H1 (cell line): ENCODE measurements around the gene MROH7. TPM values are rescaled to one million over a fixed set of nuclear protein-coding genes. Genes with fewer than 3 reads are reported as not detected.

Source experiments
- CTCF ChIA-PET: fragments of 300-600 bp; sonication (Branson Sonifier 250); formaldehyde crosslinking; loops from one replicate; lab custom pipeline; 2021; ENCODE audit not compliant: partially characterized antibody; lab: Charles Lee
- POLR2A ChIA-PET: fragments of 300-600 bp; sonication (Branson Sonifier 250); formaldehyde crosslinking; loops from one replicate; lab custom pipeline; 2021; ENCODE audit warnings: inconsistent platforms; ENCODE audit not compliant: partially characterized antibody; lab: Charles Lee
- DNase-seq, 2 experiments: peaks; one replicate each; pipeline versions ENCODE4 v3.0.0 to v3.0.0-alpha.2; 2010 to 2022; ENCODE audit warnings: low spot score in 2 of 2, low read depth in 1 of 2, mixed read lengths in 1 of 2
- FAIRE-seq: peaks from 2 replicates; lab custom pipeline; 2011; peaks lifted over from hg19 to GRCh38; lab: Jason Lieb, UNC
- H2AFZ ChIP-seq: 2 replicates; pipeline ENCODE4 v1.8.1; 2012; ENCODE audit warnings: low read length, inconsistent platforms
- H2AK5ac ChIP-seq: 2 replicates; pipeline ENCODE4 v1.6.1; 2013; ENCODE audit warnings: low read depth, low read length
- H2BK120ac ChIP-seq: replicated peaks from 2 replicates; pipeline ENCODE3; 2013; ENCODE audit warnings: low read depth, low read length, inconsistent platforms
- H2BK12ac ChIP-seq: 2 replicates; pipeline ENCODE4 v1.6.1; 2013; ENCODE audit warnings: low read depth, low read length
- H2BK15ac ChIP-seq: 2 replicates; pipeline ENCODE4 v1.6.1; 2013; ENCODE audit warnings: low read length
- H2BK20ac ChIP-seq: 2 replicates; pipeline ENCODE4 v1.6.1; 2013; ENCODE audit warnings: low read length
- H2BK5ac ChIP-seq: 2 replicates; pipeline ENCODE4 v1.6.1; 2013; ENCODE audit warnings: low read depth, low read length
- H3K14ac ChIP-seq: 2 replicates; pipeline ENCODE4 v1.6.1; 2013; ENCODE audit warnings: inconsistent platforms; ENCODE audit not compliant: insufficient read length
- H3K18ac ChIP-seq: 2 replicates; pipeline ENCODE4 v1.6.1; 2013; ENCODE audit warnings: low read length; ENCODE audit errors: extremely low read depth
- H3K23ac ChIP-seq: 2 replicates; pipeline ENCODE4 v1.6.1; 2013; ENCODE audit warnings: inconsistent platforms; ENCODE audit not compliant: insufficient read length
- H3K23me2 ChIP-seq: 2 replicates; pipeline ENCODE4 v1.6.1; 2013; ENCODE audit warnings: low read depth, low read length
- H3K27ac ChIP-seq: 2 replicates; pipeline ENCODE4 v1.6.1; 2011; ENCODE audit warnings: low read depth, low read length, inconsistent platforms
- H3K27me3 ChIP-seq, 4 experiments: replicated peaks in 1 of 4; 1 replicate in 1 of 4; 2 replicates in 3 of 4; pipeline versions ENCODE4 v1.6.1 to v1.8.1; 2011 to 2013; ENCODE audit warnings: low read length in 3 of 4, mild to moderate bottlenecking in 3 of 4, inconsistent platforms in 2 of 4, mixed read lengths in 2 of 4, moderate library complexity in 1 of 4; ENCODE audit not compliant: control insufficient read depth in 3 of 4, insufficient read depth in 3 of 4; ENCODE audit errors: extremely low read depth in 1 of 4
- H3K36me3 ChIP-seq, 4 experiments: 2 replicates each; pipeline versions ENCODE4 v1.6.1 to v1.8.1; 2011 to 2013; ENCODE audit warnings: mild to moderate bottlenecking in 4 of 4, low read length in 3 of 4, moderate library complexity in 2 of 4, control low read depth in 1 of 4, inconsistent platforms in 1 of 4; ENCODE audit not compliant: insufficient read depth in 4 of 4, control insufficient read depth in 2 of 4
- H3K4ac ChIP-seq: replicated peaks from 2 replicates; pipeline ENCODE3; 2013; ENCODE audit warnings: low read length, low read depth, mixed read lengths, inconsistent platforms; ENCODE audit not compliant: insufficient read length
- H3K4me1 ChIP-seq, 4 experiments: replicated peaks in 1 of 4; 1 replicate in 1 of 4; 2 replicates in 3 of 4; pipeline versions ENCODE4 v1.6.1 to v1.8.1; 2011 to 2013; ENCODE audit warnings: low read length in 3 of 4, inconsistent platforms in 2 of 4, mixed read lengths in 1 of 4; ENCODE audit not compliant: insufficient read depth in 4 of 4, control insufficient read depth in 3 of 4
- H3K4me2 ChIP-seq, 2 experiments: 2 replicates each; pipeline versions ENCODE4 v1.6.1 to v1.8.1; 2011 to 2013; ENCODE audit warnings: low read depth in 2 of 2, low read length in 2 of 2, control low read depth in 1 of 2, inconsistent platforms in 1 of 2, mild to moderate bottlenecking in 1 of 2; ENCODE audit not compliant: insufficient read depth in 1 of 2
- H3K4me3 ChIP-seq, 4 experiments: fragments of 200-600, 300-600 bp in 1 of 4; sonication (generic), shearing (Covaris generic), sonication (Bioruptor Twin) in 1 of 4; 2 replicates each; pipeline versions ENCODE4 v1.5.1 to v1.8.1; 2011 to 2016; ENCODE audit warnings: low read length in 4 of 4, low read depth in 3 of 4, control low read depth in 2 of 4, inconsistent platforms in 2 of 4, mild to moderate bottlenecking in 2 of 4, mixed read lengths in 1 of 4, moderate library complexity in 1 of 4; ENCODE audit not compliant: insufficient read depth in 2 of 4; ENCODE audit errors: extremely low read depth in 1 of 4
- H3K56ac ChIP-seq: replicated peaks from 2 replicates; pipeline ENCODE3; 2013; ENCODE audit warnings: low read depth, mild to moderate bottlenecking, mixed read lengths, low read length, inconsistent platforms; ENCODE audit not compliant: insufficient read length
- H3K79me1 ChIP-seq: 2 replicates; pipeline ENCODE4 v1.6.1; 2013; ENCODE audit warnings: low read depth, low read length, control low read depth
- H3K79me2 ChIP-seq, 2 experiments: 2 replicates each; pipeline versions ENCODE4 v1.6.1 to v1.8.1; 2012 to 2013; ENCODE audit warnings: low read length in 2 of 2, mild to moderate bottlenecking in 2 of 2, inconsistent platforms in 1 of 2; ENCODE audit not compliant: insufficient read depth in 2 of 2, control insufficient read depth in 1 of 2
- H3K9ac ChIP-seq, 4 experiments: replicated peaks in 1 of 4; 1 replicate in 1 of 4; 2 replicates in 3 of 4; pipeline versions ENCODE4 v1.6.1 to v1.8.1; 2011 to 2013; ENCODE audit warnings: low read depth in 3 of 4, low read length in 3 of 4, control low read depth in 2 of 4, mild to moderate bottlenecking in 2 of 4, moderate library complexity in 2 of 4, inconsistent platforms in 1 of 4; ENCODE audit errors: extremely low read depth in 1 of 4
- H3K9me3 ChIP-seq, 2 experiments: 2 replicates each; pipeline versions ENCODE4 v1.6.1 to v1.8.1; 2012 to 2013; ENCODE audit warnings: mild to moderate bottlenecking in 2 of 2, moderate library complexity in 2 of 2, control low read depth in 1 of 2, inconsistent platforms in 1 of 2, low read depth in 1 of 2, low read length in 1 of 2, mixed read lengths in 1 of 2; ENCODE audit not compliant: insufficient read depth in 2 of 2
- H4K20me1 ChIP-seq, 2 experiments: replicated peaks in 1 of 2; 2 replicates each; pipeline versions ENCODE3 to v1.8.1; 2011 to 2013; ENCODE audit warnings: inconsistent platforms in 2 of 2, low read length in 2 of 2, mild to moderate bottlenecking in 1 of 2; ENCODE audit not compliant: insufficient read depth in 2 of 2, control insufficient read depth in 1 of 2
- H4K5ac ChIP-seq: 2 replicates; pipeline ENCODE4 v1.6.1; 2013; ENCODE audit warnings: low read length, low read depth, mixed read lengths, inconsistent platforms; ENCODE audit not compliant: insufficient read length
- H4K8ac ChIP-seq: 2 replicates; pipeline ENCODE4 v1.8.0; 2013; ENCODE audit warnings: mild to moderate bottlenecking, moderate library complexity, low read length, inconsistent platforms; ENCODE audit not compliant: insufficient read depth; ENCODE audit errors: extremely low read depth
- H4K91ac ChIP-seq: replicated peaks from 2 replicates; pipeline ENCODE3; 2013; ENCODE audit warnings: low read length, mixed read lengths, inconsistent platforms; ENCODE audit not compliant: insufficient read length
- ASH2L ChIP-seq: fragments of 200-600, 300-600 bp; sonication (generic); IDR thresholded peaks from one replicate; pipeline ENCODE4 v1.7.1; 2017; ENCODE audit warnings: low read length
- BRCA1 ChIP-seq: IDR thresholded peaks from 2 replicates; pipeline ENCODE4 v1.6.1; 2012; ENCODE audit warnings: low read depth, low read length, improper control_type of control experiment
- CBX8 ChIP-seq: fragments of 300-800, 300-1000 bp; sonication (generic); IDR thresholded peaks from 2 replicates; pipeline ENCODE4 v1.7.1; 2016; ENCODE audit warnings: low read depth, low read length, borderline replicate concordance
- E2F6 ChIP-seq: IDR thresholded peaks from 2 replicates; pipeline ENCODE4 v1.6.1; 2012; ENCODE audit warnings: inconsistent platforms
- EZH2 ChIP-seq: fragments of 200-600 bp; sonication (generic); IDR thresholded peaks from 2 replicates; pipeline ENCODE4 v1.7.1; 2012; ENCODE audit warnings: low read depth, mild to moderate bottlenecking, moderate library complexity, low read length, inconsistent platforms; ENCODE audit not compliant: severe bottlenecking
- GTF2F1 ChIP-seq: IDR thresholded peaks from 2 replicates; pipeline ENCODE4 v1.6.1; 2012; ENCODE audit warnings: low read depth, low read length, improper control_type of control experiment, borderline replicate concordance
- MAFK ChIP-seq: IDR thresholded peaks from 2 replicates; pipeline ENCODE4 v1.6.1; 2012; ENCODE audit warnings: low read depth, mild to moderate bottlenecking, improper control_type of control experiment, low read length
- NRF1 ChIP-seq: IDR thresholded peaks from 2 replicates; pipeline ENCODE4 v1.6.1; 2011; ENCODE audit warnings: mild to moderate bottlenecking, low read depth, low read length, improper control_type of control experiment
- SP4 ChIP-seq: IDR thresholded peaks from 2 replicates; pipeline ENCODE4 v1.6.1; 2012; ENCODE audit warnings: low read length, inconsistent platforms
- SRF ChIP-seq: IDR thresholded peaks from 2 replicates; pipeline ENCODE4 v1.6.1; 2011; ENCODE audit warnings: mild to moderate bottlenecking, low read depth, low read length, moderate library complexity
- SUZ12 ChIP-seq: fragments of 200-600 bp; sonication (generic); IDR thresholded peaks from 2 replicates; pipeline ENCODE4 v1.6.1; 2012; ENCODE audit warnings: mild to moderate bottlenecking, inconsistent platforms, low read length, moderate library complexity, mixed read lengths
- TAF1 ChIP-seq: IDR thresholded peaks from 2 replicates; pipeline ENCODE4 v1.6.1; 2011; ENCODE audit warnings: mild to moderate bottlenecking, low read depth, low read length
- TAF7 ChIP-seq: optimal IDR thresholded peaks from 2 replicates; pipeline ENCODE3; 2011; ENCODE audit warnings: low read depth, mild to moderate bottlenecking, inconsistent platforms, low read length, moderate library complexity, borderline replicate concordance
- TCF12 ChIP-seq: IDR thresholded peaks from 2 replicates; pipeline ENCODE4 v1.6.1; 2011; ENCODE audit warnings: low read depth, mild to moderate bottlenecking, low read length
- ZNF274 ChIP-seq: IDR thresholded peaks from 2 replicates; pipeline ENCODE4 v1.7.0; 2012; ENCODE audit warnings: low read length, borderline replicate concordance; ENCODE audit errors: extremely low read depth
- WGBS, 2 experiments: shearing (Covaris generic) in 1 of 2; methylation state at CpG; one replicate each; pipeline versions ENCODE4 v1.1.6 to v1.1.7; 2013 to 2015; ENCODE audit warnings: low lambda C conversion rate in 2 of 2, mixed read lengths in 2 of 2, inconsistent platforms in 1 of 2, low coverage in 1 of 2, missing lambda C conversion rate in 1 of 2; ENCODE audit not compliant: insufficient replicate concordance in 2 of 2, insufficient coverage in 1 of 2, insufficient read length in 1 of 2; ENCODE audit errors: extremely low coverage in 1 of 2, missing lambda C conversion rate in 1 of 2; 5-methylcytosine and 5-hydroxymethylcytosine counted together
- polyA plus RNA-seq, 7 experiments: library from polyadenylated mRNA; depleted of rRNA in 3 of 7; stranded (reverse) in 5 of 7; unstranded in 2 of 7; fragments of >200 nt in 5 of 7; fragments of 200-250 nt in 2 of 7; gene quantifications; 1 replicate in 5 of 7; 2 replicates in 1 of 7; 4 replicates in 1 of 7; pipeline versions ENCODE4 v1.2.1 to v1.2.3, GENCODE V29; 2011 to 2013; ENCODE audit warnings: missing spikeins in 2 of 7, mixed read lengths in 2 of 7
- total RNA-seq: library from RNA; stranded (reverse); fragmentation: NEBNext Ultra II Directional; extraction: Animal tissue kit (Norgen Biotek cat#: 25700); gene quantifications from 2 replicates; pipeline ENCODE4 v1.2.1, GENCODE V29; 2021

Gene MROH7
- total and polyA plus RNA-seq, 2 of the 8 experiments (the other 6 are each of a cell fraction or from before 2014, with no cell fraction given): 0.07 to 0.20 TPM

- Histone ChIP-seq H3K23me2 (no peaks in the 10 kb centered on the region), H3K79me1 (no peaks in the 10 kb centered on the region), H3K4me3 (no peak overlapping the region), H3K23ac (no peak overlapping the region), H2BK12ac (no peak overlapping the region), H2BK5ac (no peak overlapping the region), H3K18ac (no peak overlapping the region), H3K9me3 (no peaks in the 10 kb centered on the region), H4K20me1 (no peaks in the 10 kb centered on the region), H3K9ac (no peak overlapping the region), H3K4me2 (no peak overlapping the region), H2BK120ac (no peak overlapping the region), H3K14ac (no peak overlapping the region), H4K5ac (no peak overlapping the region), H2BK20ac (no peak overlapping the region), H3K27me3 (peaks cover 0 to 3% (median 0%) of the 10 kb centered on the region in 4 experiments; a peak in 3 of 7 replicates), H3K79me2 (no peaks in the 10 kb centered on the region), H3K56ac (no peak overlapping the region), H4K8ac (no peak overlapping the region), H3K4ac (no peak overlapping the region), H3K36me3 (no peaks in the 10 kb centered on the region), H3K27ac (no peak overlapping the region), H2BK15ac (no peak overlapping the region), H2AK5ac (no peak overlapping the region), H2AFZ (no peak overlapping the region), H4K91ac (no peak overlapping the region), H3K4me1 (0 out of 7 replicates have a peak, but pooled peaks cover 0 to 2% (median 0%) of the 10 kb centered on the region in 4 experiments)
- ChIA-PET POLR2A (no interaction called here), CTCF (interaction anchor here (0.5 kb wide), 1 partner anchor 157 kb away, joined by 3 read pairs; no protein-coding TSS in a partner anchor)
- FAIRE-seq (no peak), DNase-seq (no peak)
- 80% methylated on average over 1 of the region's 1 CpG; no CpG with 5 or more reads in 1 of the 2 experiments for WGBS, 2 experiments
- TF ChIP-seq CBX8: no peak
- no peak for TF ChIP-seq MAFK
- TF ChIP-seq E2F6: no peak
- TF ChIP-seq TAF7: no peak
- no peak for TF ChIP-seq ZNF274
- TF ChIP-seq NRF1: no peak
- no peak for TF ChIP-seq TAF1
- no peak for TF ChIP-seq ASH2L
- TF ChIP-seq SP4: no peak
- TF ChIP-seq TCF12: no peak
- no peak for TF ChIP-seq GTF2F1
- no peak for TF ChIP-seq SRF
- no peak for TF ChIP-seq BRCA1
- no peak for TF ChIP-seq SUZ12
- TF ChIP-seq EZH2: no peak
Observed at GRCh38 chr1:54649921-54650320, 8.3 kb downstream of the MROH7 start.
